ENCODE data around the gene FANCC.

- TF ChIP-seq, protein P1, sequence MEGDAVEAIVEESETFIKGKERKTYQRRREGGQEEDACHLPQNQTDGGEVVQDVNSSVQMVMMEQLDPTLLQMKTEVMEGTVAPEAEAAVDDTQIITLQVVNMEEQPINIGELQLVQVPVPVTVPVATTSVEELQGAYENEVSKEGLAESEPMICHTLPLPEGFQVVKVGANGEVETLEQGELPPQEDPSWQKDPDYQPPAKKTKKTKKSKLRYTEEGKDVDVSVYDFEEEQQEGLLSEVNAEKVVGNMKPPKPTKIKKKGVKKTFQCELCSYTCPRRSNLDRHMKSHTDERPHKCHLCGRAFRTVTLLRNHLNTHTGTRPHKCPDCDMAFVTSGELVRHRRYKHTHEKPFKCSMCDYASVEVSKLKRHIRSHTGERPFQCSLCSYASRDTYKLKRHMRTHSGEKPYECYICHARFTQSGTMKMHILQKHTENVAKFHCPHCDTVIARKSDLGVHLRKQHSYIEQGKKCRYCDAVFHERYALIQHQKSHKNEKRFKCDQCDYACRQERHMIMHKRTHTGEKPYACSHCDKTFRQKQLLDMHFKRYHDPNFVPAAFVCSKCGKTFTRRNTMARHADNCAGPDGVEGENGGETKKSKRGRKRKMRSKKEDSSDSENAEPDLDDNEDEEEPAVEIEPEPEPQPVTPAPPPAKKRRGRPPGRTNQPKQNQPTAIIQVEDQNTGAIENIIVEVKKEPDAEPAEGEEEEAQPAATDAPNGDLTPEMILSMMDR (IDR thresholded peaks at IDR 0.05): no peak
- no peak for TF ChIP-seq POLR2A (IDR thresholded peaks at IDR 0.05)
These were observed 221.1 kb downstream of the FANCC start for GRCh38 chr9:95096381-95096780.

Measured in body of pancreas (tissue), 4 donors.